GM18511 (cell line): ENCODE measurements around the gene PEX5L.

ENCODE experiments used
- ATAC-seq: cut with Tn5 transposase; IDR thresholded peaks from one replicate; pipeline ENCODE4 v1.9.1; 2021; ENCODE audit warnings: mild to moderate bottlenecking, moderate library complexity; ENCODE audit not compliant: unreplicated experiment

Gene PEX5L

DNA sequence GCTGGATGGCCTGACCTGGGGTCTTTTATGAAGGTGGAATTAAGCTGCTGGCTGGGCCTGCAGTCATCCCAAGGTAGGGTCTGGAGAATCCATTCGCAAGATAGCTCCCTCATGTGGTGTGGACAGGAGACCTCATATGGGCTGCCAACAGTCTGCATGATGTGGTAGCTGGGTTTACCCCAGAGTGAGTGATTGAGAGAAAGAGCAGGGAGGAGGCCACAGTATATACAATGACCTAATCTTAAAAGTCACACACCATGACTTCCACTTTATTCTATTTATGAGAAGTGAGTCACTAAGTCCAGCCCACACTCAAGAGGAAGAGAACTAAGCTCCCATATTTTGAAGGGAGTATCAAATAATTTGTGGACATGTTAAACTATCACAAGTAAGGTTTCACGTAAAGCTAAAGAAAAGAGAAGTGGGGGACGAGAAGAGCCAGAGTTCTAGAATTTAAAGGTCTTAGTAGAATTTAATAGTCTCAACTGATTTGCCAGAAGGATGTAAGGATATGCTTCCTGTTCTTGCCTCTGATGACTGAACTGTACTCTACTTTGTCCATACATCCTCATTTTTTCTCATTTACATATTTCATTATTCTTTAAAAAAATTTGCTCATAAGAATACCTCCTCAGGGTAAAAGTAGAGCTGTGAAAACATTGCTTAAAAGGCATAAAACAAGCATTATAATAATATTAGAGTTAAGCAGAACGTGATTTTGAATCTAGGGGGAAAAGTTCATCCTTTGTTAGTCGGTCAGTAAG is 184.4 kb downstream of the PEX5L start:
- ATAC-seq = peak; percentile 74

DNA sequence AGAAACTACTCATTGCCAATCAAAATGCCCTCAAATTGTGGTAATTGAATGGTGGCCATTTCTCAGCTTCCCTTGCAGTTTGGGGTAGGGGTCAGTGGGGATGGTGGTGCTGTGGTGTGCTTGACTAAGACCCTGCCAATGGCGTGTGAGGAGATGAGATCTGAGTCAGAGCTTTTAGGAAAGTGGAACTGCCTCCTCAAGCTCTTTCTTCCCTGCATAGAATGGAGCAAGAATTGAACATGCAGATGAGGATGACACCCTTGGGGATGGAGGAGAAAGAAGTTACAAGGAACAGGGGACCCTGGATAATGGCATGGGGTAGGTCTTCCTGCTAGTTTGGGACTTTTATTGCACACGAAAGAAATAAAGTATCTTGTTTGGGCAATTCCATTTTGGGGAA is 188.0 kb downstream of the PEX5L start:
- ATAC-seq = no peak

DNA sequence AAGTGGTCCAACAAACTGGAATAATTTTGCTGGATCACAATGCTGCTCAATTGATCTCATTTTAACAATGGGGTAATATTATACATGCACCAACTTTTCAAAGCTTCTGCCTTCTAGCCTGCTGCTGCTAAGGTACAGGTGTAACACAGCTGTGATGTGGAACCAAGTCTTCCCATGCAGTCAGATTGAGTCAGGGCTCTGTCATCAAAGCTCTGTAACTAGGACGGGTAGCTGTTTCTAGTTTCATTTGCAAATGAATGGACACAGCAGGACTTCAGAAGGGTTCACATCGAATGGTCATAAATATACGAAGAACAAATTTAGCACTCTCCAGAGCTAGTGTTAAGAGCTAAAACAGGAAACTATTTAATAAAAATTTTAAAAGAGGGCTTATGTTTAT is 194.7 kb downstream of the PEX5L start:
- ATAC-seq = no peak

DNA sequence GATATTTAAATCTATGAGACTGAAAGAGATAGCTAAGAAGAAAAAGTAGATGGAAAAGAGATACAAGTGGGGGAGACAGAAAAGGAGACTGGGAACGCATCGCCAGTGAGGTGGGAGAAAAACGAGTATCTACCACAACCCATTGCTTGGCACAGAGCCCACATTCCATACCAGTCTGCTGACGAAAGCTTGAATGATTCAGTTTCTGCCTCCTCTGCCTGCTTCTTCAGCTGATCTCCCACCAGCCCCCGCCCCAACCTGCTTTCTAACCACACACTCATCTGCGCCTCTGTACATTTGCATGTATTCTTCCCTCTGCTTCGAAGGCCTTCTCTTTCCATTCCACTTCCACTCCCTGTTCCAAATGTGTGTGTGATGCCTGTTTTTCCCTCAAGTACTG is 195.8 kb downstream of the PEX5L start:
- ATAC-seq = no peak

DNA sequence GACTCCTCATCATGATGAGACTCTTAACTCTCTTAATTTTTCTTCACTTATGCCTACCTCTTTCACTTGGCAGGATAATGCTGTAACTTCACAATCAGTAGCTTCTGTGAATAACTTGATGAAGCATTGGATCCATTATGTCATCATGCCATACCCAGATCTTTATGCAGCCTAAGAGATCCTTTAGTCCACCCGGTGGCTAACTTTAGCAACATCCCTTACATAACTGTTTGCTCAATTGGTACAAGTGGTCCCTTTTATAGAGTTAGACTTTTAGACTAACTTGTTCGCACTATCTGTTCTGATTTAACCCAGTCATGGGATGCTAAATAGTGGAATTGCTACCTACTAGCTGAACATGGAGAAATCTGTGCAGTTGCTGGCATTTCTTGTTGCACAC is 199.4 kb downstream of the PEX5L start:
- no peak for ATAC-seq

DNA sequence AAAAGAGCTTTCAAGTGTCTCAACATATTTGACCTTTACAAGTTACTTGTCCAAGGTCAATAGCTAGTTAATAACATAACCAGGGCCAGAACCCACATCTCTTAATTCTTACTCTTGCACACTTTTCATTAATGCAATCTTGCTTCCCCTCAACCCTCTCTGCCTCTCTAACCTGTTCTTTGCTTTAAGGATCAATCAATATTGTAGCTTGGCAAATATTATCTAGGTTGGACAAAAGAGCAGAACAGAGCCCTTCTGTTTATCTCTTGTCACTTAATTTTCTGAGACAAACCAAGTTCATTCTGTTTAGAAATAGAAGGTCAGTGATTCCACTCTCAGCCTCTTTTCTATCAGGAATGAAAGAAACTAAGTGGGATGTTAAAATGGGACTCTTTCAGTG is 203.4 kb downstream of the PEX5L start:
- ATAC-seq = no peak

DNA sequence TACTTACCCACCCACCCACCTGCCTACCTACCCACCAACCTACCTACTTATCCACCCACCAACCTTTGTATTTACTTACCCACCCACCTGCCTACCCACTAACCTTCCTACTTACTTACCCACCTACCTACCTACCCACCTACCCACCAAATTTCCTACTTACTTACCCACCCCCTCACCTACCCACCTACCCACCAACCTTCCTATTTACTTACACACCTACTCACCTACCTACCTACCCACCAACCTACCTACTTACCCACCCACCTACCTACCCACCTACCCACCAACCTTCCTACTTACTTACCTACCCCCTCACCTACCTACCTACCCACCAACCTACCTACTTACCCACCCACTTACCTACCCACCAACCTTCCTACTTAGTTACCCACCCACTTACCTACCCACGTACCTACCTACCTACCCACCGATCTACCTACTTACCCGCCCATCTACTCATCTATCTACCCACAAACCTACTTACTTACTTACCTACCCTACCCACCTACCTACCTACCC is 204.3 kb downstream of the PEX5L start:
- no peak for ATAC-seq

DNA sequence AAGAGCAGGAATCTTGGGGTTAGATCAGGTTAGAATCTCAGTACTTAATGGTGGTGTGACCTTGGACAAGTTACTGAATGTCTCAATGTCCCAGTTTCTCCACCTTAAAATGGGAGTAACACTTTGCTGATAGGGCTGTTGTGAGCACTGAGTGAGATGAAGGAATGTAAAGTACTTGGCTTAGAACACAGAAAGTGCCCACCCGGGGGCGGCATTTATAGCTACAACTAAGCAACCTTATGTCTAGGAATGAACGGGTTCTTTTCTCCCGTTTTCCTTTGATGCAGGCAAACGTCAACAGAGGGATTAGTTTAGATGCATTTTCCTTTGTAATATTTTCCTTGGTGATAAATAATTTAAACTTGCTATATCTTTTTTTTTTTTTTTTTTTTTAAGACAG is 207.3 kb downstream of the PEX5L start:
- ATAC-seq = no peak

DNA sequence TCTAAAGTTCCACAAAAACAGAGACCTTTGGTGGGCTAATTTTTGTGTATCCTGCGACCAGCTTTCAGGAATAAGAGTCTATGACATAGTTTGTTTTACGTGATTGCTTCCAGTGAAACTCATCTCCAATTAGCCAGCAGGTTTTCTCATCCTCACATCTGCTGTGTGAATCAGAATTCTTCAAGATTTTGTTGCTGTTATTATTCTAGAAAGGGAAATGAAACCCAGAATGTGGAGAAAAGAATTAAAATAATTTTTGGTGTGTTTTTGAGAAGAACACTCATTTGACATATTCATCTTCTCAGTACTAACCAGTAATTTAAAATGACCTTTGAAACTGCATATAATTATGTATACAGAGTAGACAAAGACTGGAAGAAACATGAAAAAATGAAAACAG is 208.0 kb downstream of the PEX5L start:
- no peak for ATAC-seq

DNA sequence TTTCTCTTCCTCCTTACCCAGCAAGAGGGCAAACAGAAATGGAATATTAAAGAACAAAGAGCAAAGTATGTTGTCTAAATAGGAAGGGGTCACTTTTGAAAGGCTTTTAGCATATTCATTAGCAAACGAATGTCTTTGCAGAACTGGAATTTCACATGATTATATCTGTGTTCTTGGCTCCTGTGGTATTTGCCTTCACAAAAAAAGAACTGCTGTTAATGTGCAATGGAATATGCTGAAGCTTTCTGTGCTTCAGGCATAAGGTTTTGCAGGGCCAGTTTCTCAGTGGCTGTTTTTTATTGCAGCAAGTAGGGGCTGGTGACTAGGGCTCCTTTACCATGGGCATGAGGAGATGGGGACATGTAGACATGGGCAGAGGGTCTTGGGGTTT is 210.5 kb downstream of the PEX5L start:
- no peak for ATAC-seq

DNA sequence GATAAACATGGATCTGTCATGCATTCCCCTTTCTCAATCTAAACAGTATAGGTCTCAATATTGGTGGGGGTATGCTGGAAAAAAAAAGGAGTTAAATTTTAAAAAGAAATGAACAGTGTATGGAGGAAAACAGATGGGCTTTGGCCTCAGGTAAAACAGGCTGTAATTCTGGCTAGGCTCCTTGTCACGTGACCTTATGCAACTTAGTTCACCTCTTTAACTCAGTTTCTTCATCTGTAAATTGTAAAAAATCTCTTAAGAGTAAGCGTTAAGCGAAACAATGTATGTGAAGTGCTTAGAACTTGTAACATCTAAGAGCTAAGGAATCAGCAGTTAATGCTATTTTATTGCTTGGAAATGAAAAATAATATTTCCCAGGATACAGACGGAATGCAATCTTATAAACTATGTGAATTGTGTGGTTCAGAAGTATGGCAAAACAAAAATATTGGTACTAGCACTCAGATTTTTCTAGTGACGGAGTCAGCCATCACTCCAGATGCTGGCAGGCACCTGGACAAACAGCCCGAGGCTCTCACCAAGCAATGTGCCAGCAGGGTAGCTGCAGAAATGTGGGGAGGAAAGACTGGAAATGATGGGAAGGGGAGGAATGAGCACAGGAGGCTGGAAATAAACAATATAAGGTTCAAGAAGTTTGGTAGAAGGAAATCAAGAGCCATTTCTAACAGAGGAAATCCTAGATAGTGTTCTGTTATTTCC is 211.1 kb downstream of the PEX5L start:
- ATAC-seq = no peak

DNA sequence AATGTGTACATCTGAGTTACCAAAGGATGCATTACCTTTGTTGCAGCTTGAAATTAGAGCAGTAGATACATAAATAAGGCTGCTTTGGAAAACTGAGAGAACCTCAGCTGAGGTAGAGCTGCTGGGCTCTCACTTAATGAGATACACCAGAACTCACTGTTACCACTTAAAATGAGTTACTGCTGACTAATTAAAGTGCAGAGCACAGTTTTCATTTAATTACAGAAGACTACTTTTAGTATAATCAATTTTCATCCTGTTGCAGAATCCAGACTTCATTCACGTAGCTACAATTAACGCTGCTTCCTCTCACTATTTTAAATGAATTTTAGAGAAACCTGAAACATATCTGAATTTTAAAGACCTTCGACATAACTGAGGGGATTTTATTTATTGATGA is 214.4 kb downstream of the PEX5L start:
- no peak for ATAC-seq

DNA sequence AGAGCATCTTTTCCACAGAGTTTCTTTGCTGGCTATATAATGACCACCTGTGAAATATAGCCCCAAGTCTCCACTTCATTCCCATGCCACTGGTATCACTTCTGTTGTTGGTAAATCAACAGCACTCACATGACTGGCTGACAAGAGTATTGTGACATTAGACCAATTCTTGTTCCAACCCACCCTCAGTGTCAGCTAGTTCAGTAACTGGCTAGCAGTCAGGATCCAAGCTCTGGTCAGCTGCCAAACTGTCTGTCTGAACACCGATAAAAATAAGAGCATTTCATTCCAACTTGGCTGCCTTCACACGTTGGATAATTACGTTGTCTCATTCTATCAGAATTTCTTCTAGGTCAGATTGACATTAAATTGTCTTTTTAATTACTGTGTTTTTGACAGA is 217.4 kb downstream of the PEX5L start:
- ATAC-seq = no peak

DNA sequence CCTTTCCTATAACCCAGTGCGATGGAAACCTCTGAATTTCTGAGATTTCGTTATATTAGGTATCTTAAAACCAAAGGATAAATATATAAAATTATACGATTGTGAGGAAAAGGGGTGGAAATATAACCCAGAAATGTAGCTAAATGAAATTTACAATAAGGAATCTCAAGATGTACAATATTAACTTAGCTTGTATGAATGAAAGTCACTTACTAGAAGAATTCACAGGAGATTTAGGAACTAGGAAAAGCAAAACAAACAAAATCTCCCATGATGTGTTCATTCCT is 224.7 kb downstream of the PEX5L start:
- no peak for ATAC-seq

DNA sequence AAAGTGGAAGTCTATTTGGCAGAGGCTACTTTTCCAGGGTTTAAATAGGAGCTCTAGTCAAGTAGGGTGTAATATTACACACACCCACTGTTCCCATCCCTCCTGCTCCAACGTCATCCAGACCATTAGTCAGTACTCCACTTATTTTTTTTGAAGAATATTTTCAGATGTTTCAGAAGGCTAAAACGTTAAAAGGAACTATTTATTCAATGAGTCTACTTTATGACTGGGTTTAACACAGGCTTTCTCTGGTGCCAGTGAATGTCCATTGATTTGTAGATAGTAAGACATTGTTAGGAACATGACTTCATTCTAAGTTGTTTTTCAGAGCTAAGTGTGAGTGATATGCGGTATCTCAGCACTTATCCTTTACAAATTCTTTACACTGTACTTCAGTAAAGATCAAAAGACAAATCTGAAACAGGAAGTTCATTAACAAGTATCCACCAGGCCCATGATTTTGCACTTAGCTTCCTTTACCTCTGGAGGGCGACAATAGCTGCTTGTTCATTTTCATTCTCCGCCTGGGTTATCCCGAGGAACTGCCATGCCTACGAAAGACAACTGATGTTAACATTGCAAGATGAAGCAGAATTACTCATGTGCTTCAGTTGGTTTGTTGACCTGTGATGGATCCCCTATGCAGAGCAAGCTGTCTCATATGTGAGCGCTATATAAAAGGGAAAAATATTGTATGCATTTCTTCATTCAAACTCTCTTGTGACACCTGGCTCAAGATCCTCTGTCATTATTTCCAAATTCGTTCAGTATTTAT is 225.2 kb downstream of the PEX5L start:
- peak; percentile 93 for ATAC-seq

DNA sequence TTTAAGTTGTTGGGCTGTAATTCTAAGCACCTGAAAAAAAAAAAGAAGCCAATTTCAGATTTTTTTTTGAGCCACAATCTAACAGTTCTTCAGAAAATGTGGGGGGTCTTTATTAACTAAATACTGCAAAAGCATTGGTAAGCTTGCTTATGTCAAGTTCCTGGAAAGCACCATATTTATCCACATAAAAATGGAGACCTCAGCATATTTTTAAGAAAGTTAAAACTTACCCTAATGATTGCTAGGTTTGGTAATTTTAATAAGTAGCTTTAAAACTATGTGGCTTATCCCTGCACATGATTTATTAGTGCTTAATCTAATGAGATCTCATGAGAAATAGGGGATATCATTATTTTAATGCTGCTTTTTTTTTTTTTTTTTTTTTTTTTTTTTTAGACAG is 227.1 kb downstream of the PEX5L start:
- no peak for ATAC-seq

DNA sequence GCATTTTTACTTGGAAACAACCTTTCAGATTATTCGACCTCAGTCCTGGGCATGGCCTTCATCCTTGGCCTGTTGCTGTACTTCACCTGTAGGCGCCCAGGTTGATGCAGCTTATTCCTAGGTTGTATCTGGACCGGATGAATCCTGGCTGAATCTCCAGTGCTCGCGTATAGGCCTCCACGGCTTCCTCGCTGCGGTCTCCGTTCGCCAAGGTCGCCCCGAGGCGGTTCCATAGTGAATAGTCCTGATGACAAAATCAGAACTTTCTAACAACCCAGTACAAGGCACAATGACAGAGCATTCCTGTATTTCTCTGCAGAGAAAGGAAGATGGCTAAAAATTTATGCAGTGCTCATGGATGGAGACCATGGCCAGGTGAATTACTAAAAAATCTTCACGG is 229.1 kb downstream of the PEX5L start:
- ATAC-seq = no peak

DNA sequence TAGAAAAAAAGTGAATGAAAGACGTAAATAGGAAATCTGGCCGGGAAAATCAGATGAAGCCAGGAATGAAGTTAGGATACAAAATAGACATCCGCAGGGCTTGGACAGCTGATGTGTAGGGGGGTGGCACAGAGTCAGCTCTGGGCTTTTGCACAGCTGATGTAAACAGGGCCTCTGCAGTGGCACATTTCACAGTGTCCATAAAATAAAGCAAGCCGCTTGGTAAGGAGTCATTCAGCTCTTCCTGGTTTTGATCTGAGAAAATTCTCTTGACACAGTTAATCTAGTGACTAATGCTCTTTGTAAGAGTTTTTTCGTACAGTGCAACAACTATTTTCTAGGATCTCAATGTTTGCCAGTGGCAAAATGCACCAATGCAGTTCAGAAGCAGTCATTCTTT is 230.6 kb downstream of the PEX5L start:
- no peak for ATAC-seq

DNA sequence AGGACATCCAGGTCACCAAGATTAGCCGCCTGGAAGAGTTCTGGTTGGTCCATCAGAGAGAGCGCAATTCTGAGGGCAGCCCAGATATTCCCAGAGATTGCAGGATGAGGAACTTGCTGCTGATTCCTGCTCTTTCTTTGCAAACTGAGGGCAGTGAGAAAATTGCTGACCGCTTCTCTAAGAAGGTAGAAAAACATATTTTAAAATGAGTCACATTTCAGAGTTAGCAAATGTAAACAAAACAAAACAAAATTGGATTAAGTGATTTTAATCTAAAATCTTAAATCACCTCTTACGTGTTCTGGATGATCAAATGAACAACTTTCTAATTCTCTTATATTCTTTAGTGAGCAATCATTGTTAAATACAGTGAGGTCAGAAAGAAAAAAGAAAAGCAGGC is 234.9 kb downstream of the PEX5L start:
- no peak for ATAC-seq

DNA sequence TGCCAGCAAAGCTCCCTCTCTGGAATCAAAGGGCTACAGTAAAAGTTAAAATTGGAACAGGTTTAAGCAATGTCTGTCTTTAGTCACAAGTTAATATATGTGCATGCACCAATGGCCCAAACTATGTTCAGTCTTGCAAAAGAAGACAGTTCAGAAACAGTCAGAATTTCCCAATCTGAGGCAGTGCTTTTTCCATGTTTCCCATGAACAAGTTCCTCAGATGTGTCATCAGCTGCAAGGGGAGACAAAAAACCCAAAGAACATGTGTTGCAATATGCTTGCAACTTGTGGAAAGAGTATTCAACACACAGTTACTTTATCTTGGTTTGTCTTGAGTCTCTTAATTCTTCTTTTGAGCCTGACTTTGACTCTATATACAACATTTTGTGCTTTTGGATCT is 235.5 kb downstream of the PEX5L start:
- ATAC-seq = no peak

DNA sequence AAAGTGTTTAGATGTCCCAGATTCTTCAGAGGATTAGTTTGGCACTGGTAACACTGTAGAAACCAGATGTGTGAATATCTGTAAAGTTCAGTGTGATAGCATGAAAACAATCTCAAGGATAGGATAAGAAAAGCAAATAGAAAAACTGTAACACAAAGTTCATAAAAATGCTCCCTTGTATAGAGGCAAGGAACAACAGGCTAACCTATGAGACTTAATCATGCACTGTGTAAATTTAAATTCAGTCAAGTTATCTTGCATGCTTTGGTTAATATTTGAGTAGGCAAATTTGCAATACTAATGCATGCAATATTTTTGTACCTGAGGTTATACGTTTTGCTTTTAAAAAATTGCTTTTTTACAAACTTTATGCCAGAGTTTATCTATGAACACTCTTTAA is 239.5 kb downstream of the PEX5L start:
- no peak for ATAC-seq

DNA sequence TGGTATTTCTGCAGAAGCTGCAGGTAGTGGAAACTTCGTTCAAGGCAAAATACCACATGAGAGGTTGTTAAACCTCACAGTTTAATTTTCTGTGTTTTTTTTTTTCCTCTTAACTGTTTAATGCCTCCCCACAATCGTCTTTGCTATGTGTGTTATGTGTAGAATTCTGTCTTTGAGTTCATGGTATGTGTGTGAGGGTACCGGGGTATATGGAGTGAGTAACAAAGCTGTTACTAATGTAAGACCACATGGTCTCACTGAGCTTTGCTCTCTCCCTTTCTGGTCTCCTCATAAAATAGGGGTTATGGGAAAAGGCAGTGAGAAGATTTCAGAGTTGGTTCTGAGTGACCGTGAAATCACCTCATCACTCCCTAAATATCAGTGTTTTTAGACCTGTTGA is 240.3 kb downstream of the PEX5L start:
- ATAC-seq = no peak
